H7 (cell line): Measurements from ENCODE around the gene ZNF275. TPM values are rescaled to one million over a fixed set of nuclear protein-coding genes. Genes with fewer than 3 reads are reported as not detected.

Experiments used
- DNase-seq: peaks from one replicate; pipeline ENCODE4 v3.0.0; 2012
- H3K27me3 ChIP-seq: 2 replicates; pipeline ENCODE4 v1.6.0; 2011; ENCODE audit warnings: mild to moderate bottlenecking, low read length; ENCODE audit not compliant: control insufficient read depth, insufficient read depth
- H3K36me3 ChIP-seq: replicated peaks from 2 replicates; pipeline ENCODE4 v1.5.1; 2011; ENCODE audit warnings: low read length; ENCODE audit not compliant: control insufficient read depth, insufficient read depth
- H3K4me3 ChIP-seq: 2 replicates; pipeline ENCODE4 v1.5.1; 2011; ENCODE audit warnings: low read depth, mild to moderate bottlenecking, control low read depth, low read length, moderate library complexity; ENCODE audit not compliant: insufficient read depth
- total RNA-seq: library from RNA; depleted of rRNA; stranded (reverse); fragments of >200 nt; shearing (Covaris generic); gene quantifications from 2 replicates; pipeline ENCODE4 v1.2.3, GENCODE V29; 2014

The ZNF275 gene
- total RNA-seq, 1 experiment from 2014 or later = 5.1 TPM

GRCh38 chrX:153357877-153358276 lies 23.9 kb downstream of the ZNF275 start:
- H3K27me3 ChIP-seq = no peaks in the 10 kb centered on the region
- no peak overlapping the region for H3K4me3 ChIP-seq
- H3K36me3 ChIP-seq = no peaks in the 10 kb centered on the region
- DNase-seq = no peak

DNA sequence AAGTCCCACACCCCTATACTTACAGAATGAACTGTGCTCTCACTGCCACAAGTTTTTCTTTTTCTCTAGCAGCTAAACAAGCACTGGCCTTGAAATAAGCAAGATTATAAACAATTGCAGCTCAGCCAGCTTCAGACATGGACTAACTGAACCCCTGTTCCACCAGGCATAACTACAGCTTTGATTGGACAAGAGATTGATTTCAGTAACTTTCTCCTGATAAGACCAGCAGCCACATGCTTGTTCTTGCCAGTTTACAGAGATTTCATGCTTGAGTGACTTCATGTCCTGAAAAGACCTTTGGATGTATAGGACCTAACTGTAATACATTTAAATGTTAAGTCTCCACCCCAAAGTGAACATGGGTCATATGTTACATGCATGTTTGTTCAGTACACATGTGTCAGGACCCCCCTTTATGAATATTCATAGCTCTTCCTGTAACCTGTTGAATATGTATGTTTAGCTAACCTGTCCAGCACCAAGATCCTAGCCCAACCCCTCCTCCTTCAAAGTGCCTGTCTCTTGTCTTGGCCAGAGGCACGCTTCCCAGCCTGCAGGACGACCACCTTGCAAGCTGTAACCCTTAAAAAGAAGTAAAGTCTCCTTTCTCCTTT lies 27.9 kb downstream of the ZNF275 start:
- H3K36me3 ChIP-seq = no peaks in the 10 kb centered on the region
- no peak overlapping the region for H3K4me3 ChIP-seq
- no peaks in the 10 kb centered on the region; the same call in 1 of the 2 replicates for H3K27me3 ChIP-seq
- no peak for DNase-seq

DNA sequence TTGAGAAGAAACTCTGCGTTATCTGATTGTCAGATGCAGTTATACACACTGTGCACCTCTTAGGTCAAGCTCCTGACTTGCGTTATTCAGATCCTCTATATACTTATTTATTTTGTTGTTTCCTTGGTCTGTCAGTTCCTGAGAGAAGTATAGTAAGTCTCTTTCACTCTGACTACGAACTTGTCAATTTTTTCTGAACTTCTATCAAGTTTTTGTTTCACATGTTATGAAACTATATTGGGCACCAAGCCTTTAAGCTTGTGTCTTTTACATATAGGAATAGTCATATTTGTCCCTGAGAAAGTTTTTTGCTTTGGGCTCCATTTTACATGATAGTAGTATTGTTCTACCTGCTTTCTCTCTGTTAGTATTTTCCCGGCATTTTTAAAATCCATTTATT lies 31.7 kb downstream of the ZNF275 start:
- Histone ChIP-seq H3K27me3 (no peaks in the 10 kb centered on the region; the same call in 1 of the 2 replicates), H3K4me3 (no peak overlapping the region), H3K36me3 (no peaks in the 10 kb centered on the region)
- DNase-seq = no peak

GRCh38 chrX:153366119-153366518 lies 32.2 kb downstream of the ZNF275 start:
- no peak for DNase-seq
- H3K27me3 ChIP-seq = no peaks in the 10 kb centered on the region; the same call in 1 of the 2 replicates
- H3K4me3 ChIP-seq = no peak overlapping the region
- H3K36me3 ChIP-seq = no peaks in the 10 kb centered on the region

DNA sequence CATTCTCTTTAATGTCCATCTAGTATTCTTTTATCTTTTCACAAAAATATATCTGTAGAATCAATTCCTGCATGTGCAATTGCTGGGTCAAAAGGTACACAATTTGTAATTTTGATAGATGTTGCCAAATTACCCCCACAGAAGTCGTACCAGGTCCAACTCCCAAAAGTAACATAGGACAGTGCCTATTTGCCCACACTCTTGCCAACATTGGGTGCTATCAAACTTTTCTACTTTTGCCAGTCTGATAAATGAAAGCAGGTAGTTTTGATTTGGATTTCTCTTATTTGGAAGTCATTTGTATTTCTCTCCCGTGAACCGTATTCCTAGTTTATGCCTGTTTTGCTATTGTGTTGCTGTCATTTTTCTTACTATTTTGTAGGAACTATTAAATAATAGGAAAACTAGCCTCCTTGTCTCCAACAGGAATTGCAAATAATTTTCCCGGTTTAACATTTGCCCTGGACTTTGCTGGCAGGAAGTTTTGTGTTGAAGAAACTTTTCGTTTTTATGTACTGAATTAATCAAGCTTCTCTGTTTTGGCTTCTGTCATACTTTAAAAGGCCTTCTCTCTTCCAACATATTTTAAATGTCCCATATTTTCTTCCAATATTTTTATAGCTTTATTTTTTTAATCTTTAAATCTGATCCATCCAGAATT lies 33.1 kb downstream of the ZNF275 start:
- H3K4me3 ChIP-seq = no peak overlapping the region
- DNase-seq = no peak
- H3K27me3 ChIP-seq = no peaks in the 10 kb centered on the region; the same call in 1 of the 2 replicates
- H3K36me3 ChIP-seq = no peaks in the 10 kb centered on the region

DNA sequence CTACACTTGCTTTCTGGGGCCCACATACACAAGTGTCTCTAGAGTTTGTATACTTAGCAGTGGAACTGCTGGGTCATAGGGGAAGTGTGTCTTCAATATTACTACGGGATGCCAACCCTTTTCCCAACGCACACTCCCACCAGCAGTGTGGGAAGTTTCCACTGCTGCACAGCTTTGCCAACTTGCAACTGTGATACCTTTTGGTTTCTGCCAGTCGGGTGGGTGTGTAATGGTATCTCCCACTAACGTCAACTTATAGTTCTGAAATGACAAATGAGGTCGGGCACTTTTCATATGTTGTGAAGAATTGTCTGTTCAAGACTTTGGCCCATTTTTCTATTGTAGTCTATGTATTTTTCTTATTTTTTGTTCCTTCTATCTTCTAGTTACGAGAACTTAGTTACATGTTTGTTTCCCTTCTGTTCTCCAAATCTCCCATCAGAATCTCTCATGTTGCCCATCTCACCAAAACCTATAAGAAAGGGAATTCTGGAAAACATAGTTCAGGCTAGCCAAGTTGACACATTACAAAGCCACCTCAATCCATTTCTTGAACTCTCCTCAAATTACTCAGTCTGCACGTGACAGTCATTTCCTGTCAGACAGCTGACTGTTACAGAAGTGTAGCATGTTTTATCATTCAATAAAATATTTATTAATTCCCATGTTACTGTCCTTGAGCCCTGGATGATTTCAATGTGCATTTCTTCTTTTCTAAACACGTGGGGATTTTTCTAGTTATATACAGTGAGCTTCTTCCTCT lies 36.5 kb downstream of the ZNF275 start:
- H3K27me3 ChIP-seq = no peaks in the 10 kb centered on the region
- H3K36me3 ChIP-seq = no peaks in the 10 kb centered on the region
- no peak for DNase-seq
- H3K4me3 ChIP-seq = no peak overlapping the region

GRCh38 chrX:153371256-153371655 lies 37.3 kb downstream of the ZNF275 start:
- Histone ChIP-seq H3K36me3 (no peaks in the 10 kb centered on the region), H3K27me3 (no peaks in the 10 kb centered on the region), H3K4me3 (no peak overlapping the region)
- DNase-seq = no peak

- H3K36me3 ChIP-seq = no peaks in the 10 kb centered on the region
- no peak for DNase-seq
- H3K4me3 ChIP-seq = no peak overlapping the region
- no peaks in the 10 kb centered on the region for H3K27me3 ChIP-seq
Measured at GRCh38 chrX:153372949-153373348, 39.0 kb downstream of the ZNF275 start.

GRCh38 chrX:153374426-153374825 lies 40.5 kb downstream of the ZNF275 start:
- Histone ChIP-seq H3K4me3 (no peak overlapping the region), H3K36me3 (no peaks in the 10 kb centered on the region), H3K27me3 (no peaks in the 10 kb centered on the region)
- no peak for DNase-seq

DNA sequence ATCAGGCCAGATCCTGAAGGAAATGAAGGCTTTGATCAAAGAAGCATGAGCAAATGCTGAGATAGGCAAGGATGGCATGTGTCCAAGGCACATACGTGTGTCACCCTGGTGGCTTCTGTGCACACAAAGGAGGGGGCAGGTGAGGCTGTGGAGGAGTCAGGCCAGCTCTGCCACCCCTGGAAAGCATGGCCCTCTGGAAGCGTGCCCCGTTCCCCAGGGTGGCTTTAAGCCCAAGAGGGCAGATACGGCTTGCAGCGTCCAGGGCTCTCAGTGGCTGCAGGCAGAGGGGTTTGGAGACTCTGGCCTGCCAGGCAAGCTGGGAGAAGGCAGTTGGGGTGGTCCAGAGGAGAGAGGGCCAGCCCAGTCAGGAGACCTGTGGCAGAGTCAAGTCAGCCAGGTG lies 41.6 kb downstream of the ZNF275 start:
- DNase-seq = no peak
- H3K27me3 ChIP-seq = no peaks in the 10 kb centered on the region
- no peak overlapping the region for H3K4me3 ChIP-seq
- H3K36me3 ChIP-seq = no peaks in the 10 kb centered on the region

DNA sequence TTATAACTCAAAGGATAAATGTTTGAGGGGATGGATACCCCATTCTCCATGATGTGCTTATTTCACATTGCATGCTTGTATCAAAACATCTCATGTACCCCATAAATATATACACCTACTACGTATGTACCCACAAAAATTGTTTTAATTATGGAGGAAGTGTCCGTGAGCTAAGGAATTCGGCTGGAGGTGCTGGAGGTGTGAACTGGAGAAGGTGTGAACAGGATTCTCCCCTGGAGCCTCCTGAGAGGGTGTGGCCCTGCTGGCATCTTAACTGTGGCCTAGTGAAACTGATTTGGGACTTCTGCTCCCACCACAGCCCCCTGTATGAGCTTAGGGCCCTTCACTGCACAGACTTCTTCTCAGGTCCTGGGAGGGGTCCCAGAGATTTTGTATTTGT lies 43.8 kb downstream of the ZNF275 start:
- H3K27me3 ChIP-seq = no peaks in the 10 kb centered on the region

GRCh38 chrX:153378607-153379006 lies 44.7 kb downstream of the ZNF275 start:
- H3K36me3 ChIP-seq = no peaks in the 10 kb centered on the region
- no peak overlapping the region for H3K4me3 ChIP-seq
- no peaks in the 10 kb centered on the region for H3K27me3 ChIP-seq
- DNase-seq = peak; percentile 16

More for the DNA sequence above, 43.8 kb downstream of the ZNF275 start:
- Histone ChIP-seq H3K4me3 (no peak overlapping the region), H3K36me3 (no peaks in the 10 kb centered on the region)
- DNase-seq = no peak

- no peaks in the 10 kb centered on the region for H3K27me3 ChIP-seq
- no peak for DNase-seq
- H3K4me3 ChIP-seq = no peak overlapping the region
- no peaks in the 10 kb centered on the region for H3K36me3 ChIP-seq
Measured at GRCh38 chrX:153379508-153379907, 45.6 kb downstream of the ZNF275 start.

DNA sequence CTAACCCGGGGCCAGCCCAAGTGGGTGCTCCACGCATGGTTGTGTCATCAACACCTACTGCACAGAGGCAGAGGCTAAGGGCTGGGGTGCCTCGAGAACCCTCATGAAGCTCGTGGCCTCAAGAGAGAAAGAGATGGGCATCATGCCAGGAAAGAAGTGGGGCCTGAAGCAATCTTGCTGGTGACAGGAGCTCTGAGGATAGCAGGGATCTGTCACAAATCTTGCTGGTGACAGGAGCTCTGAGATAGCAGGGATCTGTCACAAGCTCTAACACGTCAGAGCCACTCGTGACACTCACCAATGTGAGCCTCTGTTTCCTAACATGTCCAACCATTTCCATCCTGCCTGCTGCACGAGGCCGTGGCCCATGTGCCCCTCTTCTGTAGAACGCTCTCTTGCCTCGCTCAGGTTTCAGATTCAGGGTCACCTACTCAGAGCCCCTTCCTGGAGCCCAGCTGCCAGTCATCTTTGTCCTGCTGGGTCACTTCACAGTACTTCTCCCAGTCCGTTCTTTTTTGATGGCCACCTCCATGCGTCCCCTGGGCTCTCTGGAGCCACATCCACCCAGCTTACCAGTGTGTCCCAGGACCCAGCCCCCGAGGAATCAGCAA lies 46.1 kb downstream of the ZNF275 start:
- Histone ChIP-seq H3K36me3 (no peaks in the 10 kb centered on the region), H3K4me3 (no peak overlapping the region)
- DNase-seq = peak; percentile 18

GRCh38 chrX:153380691-153381090 lies 46.7 kb downstream of the ZNF275 start:
- peak; percentile 19 for DNase-seq
- Histone ChIP-seq H3K27me3 (no peaks in the 10 kb centered on the region), H3K36me3 (no peaks in the 10 kb centered on the region), H3K4me3 (no peak overlapping the region)

More for the DNA sequence above, 46.1 kb downstream of the ZNF275 start:
- no peaks in the 10 kb centered on the region for H3K27me3 ChIP-seq
